Transverse colon (tissue), 4 donors: ENCODE data around the gene ARRB1. TPM values are rescaled to one million over a fixed set of nuclear protein-coding genes. Genes with fewer than 3 reads are reported as not detected.

ENCODE experiments used
- DNase-seq: peaks from one replicate; pipeline ENCODE4 v3.0.0-alpha.2; 2019
- H3K27ac ChIP-seq, 4 donors: fragments of 200-600 bp; sonication (generic); 2 replicates each; pipeline ENCODE4 v1.5.1; 2016 to 2018; ENCODE audit warnings: inconsistent platforms in 4 of 4
- H3K27me3 ChIP-seq: fragments of 200-600 bp; sonication (generic); 2 replicates; pipeline ENCODE4 v1.5.1; 2017; ENCODE audit warnings: inconsistent platforms
- H3K36me3 ChIP-seq, 4 donors: fragments of 200-600 bp; sonication (generic); 2 replicates each; pipeline ENCODE4 v1.5.1; 2017 to 2019; ENCODE audit warnings: inconsistent platforms in 4 of 4
- H3K4me1 ChIP-seq, 4 donors: fragments of 200-600 bp; sonication (generic); 2 replicates each; pipeline ENCODE4 v1.5.1; 2017 to 2020; ENCODE audit warnings: inconsistent platforms in 4 of 4
- H3K4me3 ChIP-seq, 4 donors: fragments of 200-600 bp; sonication (generic); 1 replicate in 1 of 4; 2 replicates in 3 of 4; pipeline versions ENCODE4 v1.5.1 to v1.6.1; 2017 to 2019; ENCODE audit warnings: inconsistent platforms in 4 of 4
- H3K9me3 ChIP-seq, 2 donors: fragments of 200-600 bp; sonication (generic); 2 replicates each; pipeline ENCODE4 v1.5.1; 2017 to 2019; ENCODE audit warnings: inconsistent platforms in 2 of 2
- EP300 ChIP-seq: sonication (generic); formaldehyde crosslinking; IDR thresholded peaks from one replicate; pipeline ENCODE4 v1.6.1; 2017; ENCODE audit warnings: antibody characterized with exemption, low read depth
- POLR2A ChIP-seq: fragments of 450-650 bp; IDR thresholded peaks from one replicate; pipeline ENCODE4 v1.6.1; 2016; ENCODE audit warnings: antibody characterized with exemption, mild to moderate bottlenecking, moderate library complexity
- POLR2AphosphoS5 ChIP-seq, 3 donors: sonication (generic); formaldehyde crosslinking; IDR thresholded peaks; one replicate each; pipeline ENCODE4 v1.6.1; 2016; ENCODE audit warnings: antibody characterized with exemption in 3 of 3
- WGBS, 2 donors: methylation state at CpG; one replicate each; pipeline ENCODE4 v1.1.5; 2018; ENCODE audit warnings: low coverage in 1 of 2; 5-methylcytosine and 5-hydroxymethylcytosine counted together
- in situ Hi-C, 4 donors: fragments of 200-750 bp; cut with MboI; loops; one replicate each; pipeline versions ENCODE4 v1.15.0 to v1.15.1; 2017; ENCODE audit warnings: low sequenced_read_pairs in 3 of 4, low pct_ligation_motif_present in 1 of 4, low pct_unique_long_range_greater_than_20kb in 1 of 4
- intact Hi-C: fragments of 100-400 bp; cut with DNase I; formaldehyde crosslinking; loops from one replicate; pipeline ENCODE4 v1.15.1; 2023; ENCODE audit warnings: low total_unique reads
- total RNA-seq, 4 donors: library from RNA; depleted of rRNA; stranded (reverse); fragments of >200 nt; gene quantifications; one replicate each; pipeline ENCODE4 v1.1.0, GENCODE V29; 2016
- TF ChIP-seq, protein P1 (sequence below), 5 experiments: fragments of 200-600 bp in 3 of 5; fragments of 450-650 bp in 2 of 5; sonication (generic) in 3 of 5; IDR thresholded peaks; 1 replicate in 2 of 5; 2 replicates in 3 of 5; pipeline ENCODE4 v1.5.1; 2016 to 2017; ENCODE audit warnings: antibody characterized with exemption in 5 of 5, inconsistent platforms in 3 of 5, mild to moderate bottlenecking in 2 of 5, moderate library complexity in 1 of 5

Gene ARRB1
- total RNA-seq, 4 donors from 2014 or later: 55.7 to 88.2 (median 78.0) TPM

GRCh38 chr11:75301601-75302345, 49.7 kb downstream of the ARRB1 start:
- Histone ChIP-seq H3K4me1 (peaks cover 10 to 26% (median 15%) of the 10 kb centered on the region in 4 donors), H3K9me3 (no peaks in the 10 kb centered on the region), H3K36me3 (no peaks in the 10 kb centered on the region), H3K27ac (peak overlapping the region; percentile 72 to 80 (median 76)), H3K27me3 (no peaks in the 10 kb centered on the region), H3K4me3 (no peak overlapping the region)
- TF ChIP-seq EP300 (no peak), POLR2A (no peak), POLR2AphosphoS5 (IDR thresholded peaks at IDR 0.05) (no peak)
- TF ChIP-seq, protein P1, sequence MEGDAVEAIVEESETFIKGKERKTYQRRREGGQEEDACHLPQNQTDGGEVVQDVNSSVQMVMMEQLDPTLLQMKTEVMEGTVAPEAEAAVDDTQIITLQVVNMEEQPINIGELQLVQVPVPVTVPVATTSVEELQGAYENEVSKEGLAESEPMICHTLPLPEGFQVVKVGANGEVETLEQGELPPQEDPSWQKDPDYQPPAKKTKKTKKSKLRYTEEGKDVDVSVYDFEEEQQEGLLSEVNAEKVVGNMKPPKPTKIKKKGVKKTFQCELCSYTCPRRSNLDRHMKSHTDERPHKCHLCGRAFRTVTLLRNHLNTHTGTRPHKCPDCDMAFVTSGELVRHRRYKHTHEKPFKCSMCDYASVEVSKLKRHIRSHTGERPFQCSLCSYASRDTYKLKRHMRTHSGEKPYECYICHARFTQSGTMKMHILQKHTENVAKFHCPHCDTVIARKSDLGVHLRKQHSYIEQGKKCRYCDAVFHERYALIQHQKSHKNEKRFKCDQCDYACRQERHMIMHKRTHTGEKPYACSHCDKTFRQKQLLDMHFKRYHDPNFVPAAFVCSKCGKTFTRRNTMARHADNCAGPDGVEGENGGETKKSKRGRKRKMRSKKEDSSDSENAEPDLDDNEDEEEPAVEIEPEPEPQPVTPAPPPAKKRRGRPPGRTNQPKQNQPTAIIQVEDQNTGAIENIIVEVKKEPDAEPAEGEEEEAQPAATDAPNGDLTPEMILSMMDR (IDR thresholded peaks at IDR 0.05): no peak
- intact Hi-C loops (no loop called here), in situ Hi-C loops (no loop called here)
- peak; percentile 32 for DNase-seq
- 50% methylated on average over 16 of the region's 16 CpGs; no CpG with 5 or more reads in 1 of the 2 donors for WGBS, 2 donors

DNA sequence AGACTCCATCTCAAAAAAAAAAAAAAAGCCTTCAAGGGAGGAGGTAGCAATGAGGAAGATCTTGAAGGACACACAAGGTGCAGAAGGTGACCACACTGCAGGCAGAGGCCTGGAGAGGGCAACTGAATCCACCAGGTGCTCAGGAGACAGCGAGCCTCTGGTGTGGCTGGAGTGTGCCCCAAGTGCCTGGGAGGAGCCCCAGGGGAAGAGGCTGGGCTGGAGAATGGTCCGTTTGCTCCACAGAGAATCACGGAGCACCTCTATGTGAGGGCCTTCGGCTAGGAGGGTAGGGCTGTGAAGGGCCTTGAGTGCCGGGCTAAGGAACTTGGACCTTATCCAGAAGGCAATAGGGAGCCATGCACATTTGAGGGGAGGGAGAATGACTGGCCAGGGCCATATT, 50.3 kb downstream of the ARRB1 start:
- Histone ChIP-seq H3K4me1 (peaks cover 10 to 21% (median 15%) of the 10 kb centered on the region in 4 donors), H3K9me3 (no peaks in the 10 kb centered on the region), H3K36me3 (no peaks in the 10 kb centered on the region), H3K4me3 (no peak overlapping the region), H3K27ac (peak overlapping the region; percentile 72 to 80 (median 76)), H3K27me3 (no peaks in the 10 kb centered on the region)
- peak; percentile 55 for DNase-seq
- in situ Hi-C loops (no loop called here), intact Hi-C loops (no loop called here)
- no peak for TF ChIP-seq POLR2A
- TF ChIP-seq, protein P1 (IDR thresholded peaks at IDR 0.05): peak in 1 of 5 experiments; percentile 11
- peak in 1 of 3 donors; percentile 14 for TF ChIP-seq POLR2AphosphoS5 (IDR thresholded peaks at IDR 0.05)
- 42 to 50% methylated on average over 1 to 5 of the region's 5 CpGs for WGBS, 2 donors

DNA sequence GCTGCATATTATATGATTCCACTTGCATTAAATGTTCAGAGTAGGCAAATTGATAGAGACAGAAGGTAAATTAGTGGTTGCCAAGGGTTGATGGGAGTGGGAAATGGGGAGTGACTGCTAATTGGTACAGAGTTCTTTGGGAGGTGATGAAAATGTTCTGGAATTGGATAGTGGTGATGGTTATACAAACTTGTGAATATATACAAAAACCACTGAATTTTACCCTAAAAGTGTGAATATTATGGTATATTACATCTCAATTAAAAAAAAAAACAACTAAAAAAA, 52.5 kb downstream of the ARRB1 start:
- no peak overlapping the region for H3K27ac ChIP-seq
- in situ Hi-C loops (loop anchor here in 3 of 4 donors (25.0 kb wide), 1 partner anchor 238 kb away; the partner anchor contains the start of gene GDPD5 (in 3 of the 3)), intact Hi-C loops (no loop called here)
- H3K27me3 ChIP-seq: no peaks in the 10 kb centered on the region
- H3K4me1 ChIP-seq: peaks cover 10 to 21% (median 15%) of the 10 kb centered on the region in 4 donors
- no peak for DNase-seq
- TF ChIP-seq POLR2A: no peak
- TF ChIP-seq, protein P1 (IDR thresholded peaks at IDR 0.05): no peak
- no peaks in the 10 kb centered on the region for H3K36me3 ChIP-seq
- H3K9me3 ChIP-seq: no peaks in the 10 kb centered on the region
- no peak overlapping the region for H3K4me3 ChIP-seq

- no peak for DNase-seq
- H3K4me3 ChIP-seq: no peak overlapping the region
- no peaks in the 10 kb centered on the region for H3K36me3 ChIP-seq
- in situ Hi-C loops (loop anchor here in 3 of 4 donors (25.0 kb wide), 1 partner anchor 239 kb away; the partner anchor contains the start of gene GDPD5 (in 3 of the 3)), intact Hi-C loops (no loop called here)
- no peak overlapping the region for H3K27ac ChIP-seq
- 93 to 94% methylated on average over 4 of the region's 4 CpGs for WGBS, 2 donors
- peaks cover 10 to 21% (median 15%) of the 10 kb centered on the region in 4 donors for H3K4me1 ChIP-seq
- H3K27me3 ChIP-seq: no peaks in the 10 kb centered on the region
- TF ChIP-seq POLR2A (no peak), EP300 (no peak), POLR2AphosphoS5 (IDR thresholded peaks at IDR 0.05) (no peak)
- TF ChIP-seq, protein P1 (IDR thresholded peaks at IDR 0.05): no peak
- H3K9me3 ChIP-seq: no peaks in the 10 kb centered on the region
These were observed 53.1 kb downstream of the ARRB1 start for GRCh38 chr11:75298191-75298975.
